NB4 (cell line): ENCODE results near the gene FKRP.

ENCODE experiments used
- CTCF ChIP-seq: IDR thresholded peaks from one replicate; pipeline ENCODE4 v1.5.1; 2012; ENCODE audit warnings: low read depth, low read length
- MYC ChIP-seq: IDR thresholded peaks from 2 replicates; pipeline ENCODE4 v1.6.1; 2011; ENCODE audit warnings: low read depth, low read length
- POLR2A ChIP-seq: IDR thresholded peaks from 2 replicates; pipeline ENCODE4 v1.6.1; 2011; ENCODE audit warnings: mild to moderate bottlenecking; ENCODE audit not compliant: insufficient read length; ENCODE audit errors: extremely low read depth

GRCh38 chr19:46787040-46787330 is 41.1 kb downstream of the FKRP start:
- TF ChIP-seq POLR2A, result no peak
- no peak for TF ChIP-seq CTCF
- no peak for TF ChIP-seq MYC
